Loucy (cell line): ENCODE results near the gene NOX4.

Experiments
- CTCF ChIP-seq: fragments of 200-600 bp; sonication (generic); conservative IDR thresholded peaks from 2 replicates; pipeline ENCODE4 v1.5.1; 2014; ENCODE audit warnings: mild to moderate bottlenecking, antibody characterized with exemption, low read length
- EZH2phosphoT487 ChIP-seq: fragments of 200-600 bp; IDR thresholded peaks from 2 replicates; pipeline ENCODE4 v1.6.1; 2018; ENCODE audit warnings: antibody characterized with exemption, mild to moderate bottlenecking, moderate library complexity, borderline replicate concordance

- TF ChIP-seq CTCF (no peak), EZH2phosphoT487 (no peak)
Measured at GRCh38 chr11:89536926-89537325, 45.8 kb upstream of the NOX4 start.
